Hematopoietic multipotent progenitor cell treated with erythropoietin and hydrocortisone succinate and interleukin-3 and kit ligand, for 8 days (in vitro differentiated cells): ENCODE measurements around the gene XXYLT1.
"Not testable (repeated sequence)": the region's sequence is repeated elsewhere in the genome, so short reads cannot be mapped to it uniquely, and the experiment has no call there.

Source experiments
- DNase-seq: peaks from one replicate; pipeline ENCODE4 v3.0.0-alpha.2; 2015

The XXYLT1 gene

DNA sequence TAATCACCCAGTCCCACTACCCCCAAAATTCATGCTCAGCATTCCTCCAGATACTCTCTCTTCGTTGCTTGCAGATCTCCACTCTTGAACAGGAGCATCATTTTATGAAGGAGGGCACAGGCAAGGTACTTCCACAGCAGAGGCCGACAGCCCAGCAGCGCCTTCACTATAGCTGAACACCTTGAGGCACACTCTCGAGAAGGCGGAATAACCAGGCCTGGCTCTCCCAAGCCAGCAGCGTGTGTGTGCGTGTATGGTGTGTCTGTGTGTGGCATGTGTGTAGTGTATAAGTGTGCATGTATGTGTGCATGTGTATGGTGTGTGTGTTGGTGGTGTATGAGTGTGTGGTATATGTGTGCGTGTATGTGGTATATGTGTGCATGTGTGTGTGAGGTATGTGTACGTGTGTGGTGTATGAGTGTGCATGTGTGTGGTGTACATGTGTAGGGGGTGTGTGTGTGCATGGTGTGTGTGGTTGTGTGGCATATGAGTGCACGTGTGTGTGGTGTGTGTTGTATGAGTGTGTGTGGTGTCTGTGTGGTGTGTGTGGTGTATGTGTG lies 161.8 kb downstream of the XXYLT1 start:
- DNase-seq = no peak

GRCh38 chr3:195107593-195107992 lies 163.4 kb downstream of the XXYLT1 start:
- no peak for DNase-seq

- DNase-seq = not testable (repeated sequence)
Observed at GRCh38 chr3:195107031-195107430, 163.9 kb downstream of the XXYLT1 start.

- peak; percentile 38 for DNase-seq
Observed at GRCh38 chr3:195106418-195106906, 164.5 kb downstream of the XXYLT1 start.

DNA sequence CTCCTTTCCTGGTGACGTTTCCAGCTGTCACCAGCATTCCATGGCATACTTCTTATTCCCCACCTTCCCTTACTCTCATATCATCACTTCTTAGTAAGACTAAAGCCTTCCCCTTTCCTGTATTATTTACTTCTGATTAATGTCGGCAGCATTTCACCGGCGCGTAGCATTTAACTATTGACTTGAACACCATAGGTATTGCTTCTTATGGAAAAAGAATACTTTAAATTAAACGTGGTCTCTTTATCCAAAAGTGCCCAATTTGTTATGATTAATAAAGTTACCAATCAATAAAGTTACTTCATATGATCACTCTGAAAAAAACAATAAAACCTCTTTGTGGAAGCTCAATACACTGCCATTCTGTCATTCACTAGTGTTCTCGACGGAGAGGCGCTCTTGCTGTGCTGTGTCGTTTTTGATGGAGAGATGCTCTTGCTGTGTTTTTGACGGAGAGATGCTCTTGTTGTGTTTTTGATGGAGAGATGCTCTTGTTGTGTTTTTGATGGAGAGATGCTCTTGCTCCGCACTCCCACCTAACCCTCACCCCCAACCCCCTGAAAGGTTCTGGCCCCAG lies 165.0 kb downstream of the XXYLT1 start:
- no peak for DNase-seq

- no peak for DNase-seq
Observed at GRCh38 chr3:195105389-195105788, 165.6 kb downstream of the XXYLT1 start.

GRCh38 chr3:195104340-195104739 lies 166.6 kb downstream of the XXYLT1 start:
- no peak for DNase-seq

DNA sequence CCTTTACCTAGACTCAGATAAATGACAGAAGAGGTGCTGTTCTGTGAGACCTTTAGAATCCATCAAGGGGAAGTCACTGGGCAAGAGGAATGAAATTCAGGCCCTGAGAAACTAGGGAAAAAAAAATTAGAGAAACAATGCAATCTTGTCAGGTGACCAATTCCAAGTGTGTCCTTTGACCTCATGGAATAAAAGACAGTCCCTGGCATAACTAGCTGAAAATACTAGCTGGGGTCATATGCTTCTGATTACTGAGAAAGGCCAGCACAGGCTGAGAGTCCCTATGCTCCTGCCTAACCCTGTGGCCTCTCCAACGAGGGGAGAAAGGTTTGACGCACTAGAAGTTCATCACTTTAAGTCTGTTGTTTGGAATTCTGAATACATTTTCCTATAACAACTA lies 167.3 kb downstream of the XXYLT1 start:
- no peak for DNase-seq

GRCh38 chr3:195102609-195103467 lies 168.1 kb downstream of the XXYLT1 start:
- DNase-seq = peak; percentile 66

DNA sequence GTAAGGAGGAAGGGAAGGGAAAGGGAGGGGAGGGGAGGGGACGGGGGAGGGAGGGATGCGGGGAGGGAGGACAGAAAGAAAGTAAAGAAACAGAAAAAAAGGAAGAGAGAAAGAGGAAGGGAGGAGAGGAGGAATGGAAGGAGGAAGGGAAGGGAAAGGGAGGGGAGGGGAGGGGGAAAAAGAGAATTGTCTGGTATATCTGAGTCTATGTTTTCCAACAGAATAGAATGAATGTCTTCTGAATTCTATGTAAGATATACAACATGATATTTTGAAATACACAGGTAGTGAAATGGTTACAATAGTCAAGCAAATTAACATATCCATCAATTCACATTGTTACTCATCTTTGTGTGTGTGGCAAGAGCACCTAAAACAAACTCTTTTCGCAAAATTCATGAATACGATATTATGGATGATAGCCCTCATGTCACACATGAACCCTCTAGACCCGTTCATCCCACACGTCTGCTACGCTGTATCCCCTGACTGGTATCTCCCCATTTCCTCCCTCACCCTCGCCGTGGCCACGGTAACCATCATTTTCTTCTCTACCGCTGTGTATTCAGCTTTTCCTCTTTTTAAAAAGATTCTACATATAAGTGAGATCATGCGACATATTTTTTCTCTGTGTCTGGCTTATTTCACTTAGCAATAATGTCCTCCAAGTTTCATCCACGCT lies 168.9 kb downstream of the XXYLT1 start:
- no peak for DNase-seq

DNA sequence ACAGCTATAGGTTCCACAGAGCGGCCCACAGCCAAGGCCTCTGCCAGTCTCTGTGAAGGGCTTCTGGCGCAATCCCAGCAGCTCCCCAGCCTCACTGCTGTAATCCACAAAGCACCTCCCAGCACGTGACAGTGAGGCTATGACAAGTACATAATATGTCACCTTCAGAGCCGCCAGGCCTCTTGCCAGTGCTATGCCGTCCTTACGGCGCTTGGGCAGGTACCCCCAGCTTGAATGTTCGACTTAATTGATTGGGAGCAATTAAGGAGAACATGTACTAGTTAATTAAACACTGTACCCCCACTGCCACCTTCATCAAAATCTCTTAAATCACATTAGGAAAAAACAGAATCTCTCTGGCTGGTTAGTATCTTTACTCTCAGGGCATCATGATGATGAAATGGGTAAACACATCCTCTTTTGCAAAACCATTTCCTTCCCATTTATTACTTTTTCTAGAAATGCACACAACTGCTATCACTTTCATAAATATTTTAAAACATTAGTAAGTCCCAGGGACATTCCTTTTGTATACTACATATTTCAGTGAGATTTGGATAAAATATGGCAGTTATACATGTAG lies 169.9 kb downstream of the XXYLT1 start:
- DNase-seq = no peak

- DNase-seq = no peak
Observed at GRCh38 chr3:195099951-195100785, 170.8 kb downstream of the XXYLT1 start.

DNA sequence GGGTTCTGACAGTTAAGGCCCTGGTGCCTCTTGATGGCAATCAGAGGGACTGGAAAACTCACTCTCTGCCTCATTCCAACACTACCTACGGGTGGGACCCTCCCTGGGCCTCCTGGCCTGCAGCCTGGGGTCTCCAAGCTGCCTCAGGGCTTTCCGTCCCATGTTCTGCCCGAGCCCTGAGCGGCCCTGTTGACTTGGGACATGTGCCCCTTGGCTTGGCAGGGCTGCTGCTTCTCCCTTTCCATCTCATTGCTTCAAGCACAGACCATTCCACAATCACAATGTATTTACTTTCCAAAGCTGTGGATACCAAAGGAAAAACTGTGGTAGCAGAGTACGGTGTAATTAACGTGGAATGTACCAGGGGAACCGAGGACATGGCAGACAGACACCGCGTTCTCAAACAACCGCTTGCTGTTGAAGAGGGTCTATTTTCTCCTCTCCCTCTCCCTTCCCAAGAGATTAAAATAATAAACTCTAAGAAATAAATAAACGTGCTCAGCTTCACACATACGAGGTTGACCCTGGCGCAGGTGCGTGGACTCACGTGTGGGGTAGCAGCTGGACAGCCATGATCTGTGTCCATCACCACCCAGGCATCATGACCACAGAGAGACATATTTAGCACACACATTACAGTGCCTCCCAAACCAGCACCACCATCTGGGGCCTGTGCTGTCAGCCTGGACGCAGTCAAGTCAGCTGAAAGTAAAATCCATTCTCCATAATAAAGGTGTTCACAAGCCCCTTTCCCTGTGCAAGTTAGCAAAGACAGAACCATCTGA lies 172.0 kb downstream of the XXYLT1 start:
- DNase-seq = no peak

DNA sequence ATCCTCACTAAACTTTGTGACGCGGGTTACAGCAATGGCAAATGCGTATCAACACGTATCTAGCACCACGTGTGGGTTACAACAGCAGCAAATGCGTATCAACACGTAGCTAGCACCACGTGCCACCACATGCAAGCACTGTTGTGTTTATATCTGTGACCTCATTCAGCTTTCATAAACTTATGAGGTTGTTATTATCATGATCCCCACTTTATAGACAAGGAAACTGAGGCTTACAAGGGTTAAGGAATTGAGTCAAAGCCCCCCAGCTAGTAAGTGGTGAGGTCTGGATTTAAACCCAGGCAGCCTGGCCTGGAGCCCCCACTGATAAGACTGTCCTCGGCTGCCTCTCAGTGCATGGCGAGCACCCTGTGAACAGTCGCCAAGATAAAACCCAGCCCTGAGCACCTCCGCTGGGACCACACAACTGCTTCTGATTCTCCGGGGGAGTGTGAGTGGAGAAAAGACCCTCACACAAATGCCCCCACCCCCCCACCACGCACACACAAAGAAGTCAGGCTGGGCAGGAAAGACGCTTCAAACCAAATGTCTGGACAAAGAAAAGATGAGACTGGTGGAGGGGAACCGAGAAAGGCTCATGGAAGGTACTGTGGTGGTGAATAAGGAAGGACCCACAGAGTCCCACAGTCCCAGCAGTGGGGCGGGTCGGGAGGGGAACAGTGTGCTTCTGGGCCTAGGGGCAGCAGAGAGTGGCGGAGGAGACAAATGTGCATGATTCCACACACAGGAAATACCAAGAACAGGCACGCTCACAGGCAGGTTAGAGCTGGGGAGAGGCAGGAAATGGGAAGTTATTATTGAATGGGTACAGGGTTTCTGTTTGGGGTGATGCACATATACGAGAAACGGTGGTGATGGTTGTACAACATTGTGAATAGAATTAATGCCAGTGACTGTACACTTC lies 173.4 kb downstream of the XXYLT1 start:
- no peak for DNase-seq

- DNase-seq = no peak
Observed at GRCh38 chr3:195096484-195097330, 174.3 kb downstream of the XXYLT1 start.

GRCh38 chr3:195096053-195096452 lies 174.9 kb downstream of the XXYLT1 start:
- DNase-seq = no peak

DNA sequence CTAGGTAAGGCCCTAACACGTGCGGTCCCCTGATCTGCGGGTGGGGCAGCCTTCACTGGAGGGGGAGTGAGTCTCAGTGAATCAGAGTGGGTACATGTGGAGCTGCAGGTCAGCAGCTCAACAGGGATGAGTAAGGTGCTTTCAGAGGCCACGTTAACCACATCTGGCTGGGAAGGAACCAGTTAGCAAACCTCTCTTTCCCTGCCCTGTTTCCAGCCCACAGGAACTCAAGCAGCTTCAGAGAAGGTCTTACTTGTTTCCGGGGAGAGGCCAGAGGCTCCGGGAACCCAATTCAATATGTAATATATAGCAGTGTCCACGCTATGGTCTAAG lies 175.3 kb downstream of the XXYLT1 start:
- DNase-seq = no peak

GRCh38 chr3:195095035-195095703 lies 175.8 kb downstream of the XXYLT1 start:
- no peak for DNase-seq
